ENCODE data around the gene FAM174C.
"Not testable (repeated sequence)": the region's sequence is repeated elsewhere in the genome, so short reads cannot be mapped to it uniquely, and the experiment has no call there.

Gene FAM174C

DNA sequence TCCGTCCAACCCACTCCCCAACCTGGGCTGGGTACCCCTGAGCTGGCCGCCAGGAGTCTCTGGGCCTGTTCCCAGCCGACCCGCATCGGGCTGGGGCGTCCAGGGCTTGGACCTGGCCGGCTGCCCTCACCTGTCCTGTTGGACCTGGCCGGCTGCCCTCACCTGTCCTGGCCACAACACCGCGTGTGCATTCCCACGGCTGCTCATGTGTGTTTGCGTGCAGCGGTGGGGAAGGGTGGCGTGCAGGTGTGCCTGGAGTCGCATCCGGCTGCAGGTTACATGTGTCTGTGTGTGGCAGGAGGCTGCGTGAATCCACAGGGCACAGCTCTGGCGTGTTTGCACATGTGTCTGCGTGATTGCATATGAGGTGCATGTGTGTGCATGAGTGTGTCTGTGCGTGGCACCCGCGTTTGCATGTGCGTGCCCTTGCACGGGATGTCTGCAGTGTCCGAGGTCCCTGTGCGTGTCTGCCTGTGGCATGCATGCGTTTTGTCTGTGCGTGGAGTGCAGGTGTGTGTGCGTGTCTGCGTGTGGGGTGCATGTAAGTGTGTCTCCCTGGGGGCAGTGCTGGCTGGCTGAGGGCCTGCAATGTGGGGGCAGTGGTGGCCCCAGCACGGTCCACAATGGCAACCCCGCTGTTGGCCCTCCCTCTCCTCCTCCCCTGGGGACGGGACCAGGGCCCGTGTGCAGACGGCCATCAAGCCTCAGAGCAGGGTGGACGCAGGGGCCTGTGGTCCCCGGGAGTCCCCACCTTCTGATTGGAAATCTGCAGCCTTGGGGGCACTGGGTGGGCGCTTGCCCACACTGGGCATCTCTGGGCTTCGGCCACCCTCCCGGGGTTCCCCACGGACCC, 13.7 kb downstream of the FAM174C start:
- DNase-seq, result no peak

DNA sequence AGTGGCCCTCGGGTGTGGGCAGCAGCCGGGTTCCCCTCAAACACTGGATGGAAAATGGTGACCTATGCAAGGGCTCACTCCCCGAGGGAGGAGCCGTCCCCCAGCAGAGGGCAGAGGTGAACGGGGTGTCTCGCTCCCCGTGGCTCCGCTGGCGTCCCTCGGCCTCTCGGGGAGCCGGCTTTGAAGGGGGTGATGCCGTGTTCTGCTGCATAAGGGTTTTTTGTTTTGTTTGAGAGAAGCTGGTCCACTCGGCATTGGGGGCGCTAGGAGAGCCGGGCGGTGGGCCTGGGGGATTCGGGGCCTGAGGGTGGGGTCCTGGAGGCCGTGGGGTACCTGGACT, 14.3 kb downstream of the FAM174C start:
- no peak for DNase-seq

DNA sequence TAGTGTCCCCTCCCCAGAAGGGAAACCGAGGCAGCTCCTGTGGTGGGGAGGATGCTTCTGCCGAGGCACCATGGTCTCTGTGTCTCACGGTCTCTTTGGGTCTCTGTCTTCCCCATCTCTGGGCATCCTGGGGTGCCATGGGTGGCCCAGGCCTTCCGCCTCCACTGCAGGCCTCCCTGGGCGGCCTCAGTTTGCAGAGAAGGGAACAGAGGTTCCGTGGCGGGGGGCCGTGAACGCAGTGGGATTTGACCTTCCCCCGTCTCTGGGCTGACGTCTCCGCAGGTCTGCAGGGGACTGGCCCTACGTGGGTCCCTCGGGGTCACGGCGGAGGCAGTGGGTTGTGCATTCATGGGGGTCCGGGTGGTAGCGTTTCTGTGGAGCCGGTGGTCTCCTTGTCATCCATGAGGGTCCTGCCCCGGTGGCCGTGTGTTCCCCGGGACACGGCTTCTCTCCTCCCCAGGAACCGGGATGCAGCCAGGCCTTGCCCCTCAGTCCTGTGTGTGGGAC, 14.9 kb downstream of the FAM174C start:
- DNase-seq, result no peak

DNA sequence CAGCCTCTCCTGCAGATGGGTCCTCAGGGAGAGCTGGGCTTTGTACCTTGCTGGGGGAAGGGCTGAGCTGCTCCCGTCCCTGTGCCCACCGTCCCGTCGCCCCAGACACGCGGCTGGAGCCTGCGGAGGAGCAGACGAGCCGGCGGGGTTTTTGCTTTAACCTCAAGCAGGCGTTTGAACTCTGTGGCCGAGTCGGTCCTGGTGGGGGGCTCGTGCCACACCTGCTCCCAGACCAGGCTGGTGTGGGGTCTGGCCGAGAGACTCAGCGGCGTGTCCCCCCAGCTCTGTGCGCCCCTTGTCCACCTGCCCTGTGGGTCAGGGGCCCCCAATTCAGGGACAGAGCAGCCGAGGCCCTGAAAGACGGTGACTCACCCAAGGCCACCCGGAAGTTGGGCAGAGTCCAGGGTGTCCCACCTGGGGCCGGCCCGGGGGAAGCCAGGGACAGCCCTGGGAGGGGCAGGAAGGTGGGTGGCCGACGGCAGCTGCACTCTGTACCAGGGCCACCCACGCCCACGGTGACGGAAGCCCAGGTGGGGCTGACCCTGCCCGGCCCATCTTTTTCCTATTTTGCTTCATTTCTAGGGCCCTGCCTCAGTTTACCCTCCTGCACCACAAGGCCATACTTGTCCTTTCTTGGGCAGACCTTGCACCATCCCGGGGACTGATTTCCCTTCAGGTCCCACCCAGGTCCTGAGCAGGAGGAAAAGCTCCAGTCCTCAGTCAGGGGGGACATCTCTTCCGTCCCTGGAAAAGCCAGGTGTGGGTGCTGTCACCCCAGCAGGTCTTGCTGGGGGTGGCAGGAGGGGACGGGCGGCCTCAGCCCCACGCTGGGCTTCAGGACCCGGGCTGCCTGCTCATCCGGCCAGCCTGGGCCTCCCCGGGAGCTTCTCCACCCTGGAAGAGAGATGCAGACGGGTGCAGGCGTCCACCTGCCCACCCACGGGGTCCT, 15.6 kb downstream of the FAM174C start:
- no peak for DNase-seq

DNA sequence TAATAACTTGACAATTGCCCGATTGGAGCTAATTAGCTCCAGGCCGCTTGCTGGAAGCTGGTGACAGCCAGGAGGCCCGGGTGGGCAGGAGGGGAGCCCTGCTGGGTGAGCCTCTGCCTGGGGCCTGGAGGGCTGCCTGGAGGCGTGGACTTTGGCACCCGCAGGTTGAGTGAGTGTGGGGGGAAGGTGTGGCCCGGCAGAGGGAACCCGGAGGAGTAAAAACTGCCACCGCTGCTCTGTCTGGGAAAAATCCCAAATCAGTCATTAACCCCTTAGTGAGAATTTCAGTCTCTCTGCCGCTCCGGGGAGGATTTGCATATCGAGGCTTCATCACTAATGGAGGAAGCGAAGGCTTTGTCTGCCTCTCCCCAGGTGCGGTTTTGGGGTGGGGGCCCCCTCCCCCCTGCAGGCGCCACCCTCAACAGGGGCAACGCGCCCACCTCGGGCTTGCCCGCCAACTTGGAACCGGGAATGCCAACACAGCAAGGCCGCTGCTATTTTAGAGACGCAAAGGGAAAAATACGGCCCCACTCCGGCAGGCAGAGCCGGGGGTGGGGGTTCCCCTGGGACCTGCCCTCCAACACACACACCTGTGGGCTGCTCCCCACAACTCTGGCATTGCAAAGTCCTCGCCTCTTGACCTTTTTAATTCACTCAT, 16.6 kb downstream of the FAM174C start:
- no peak for DNase-seq

DNA sequence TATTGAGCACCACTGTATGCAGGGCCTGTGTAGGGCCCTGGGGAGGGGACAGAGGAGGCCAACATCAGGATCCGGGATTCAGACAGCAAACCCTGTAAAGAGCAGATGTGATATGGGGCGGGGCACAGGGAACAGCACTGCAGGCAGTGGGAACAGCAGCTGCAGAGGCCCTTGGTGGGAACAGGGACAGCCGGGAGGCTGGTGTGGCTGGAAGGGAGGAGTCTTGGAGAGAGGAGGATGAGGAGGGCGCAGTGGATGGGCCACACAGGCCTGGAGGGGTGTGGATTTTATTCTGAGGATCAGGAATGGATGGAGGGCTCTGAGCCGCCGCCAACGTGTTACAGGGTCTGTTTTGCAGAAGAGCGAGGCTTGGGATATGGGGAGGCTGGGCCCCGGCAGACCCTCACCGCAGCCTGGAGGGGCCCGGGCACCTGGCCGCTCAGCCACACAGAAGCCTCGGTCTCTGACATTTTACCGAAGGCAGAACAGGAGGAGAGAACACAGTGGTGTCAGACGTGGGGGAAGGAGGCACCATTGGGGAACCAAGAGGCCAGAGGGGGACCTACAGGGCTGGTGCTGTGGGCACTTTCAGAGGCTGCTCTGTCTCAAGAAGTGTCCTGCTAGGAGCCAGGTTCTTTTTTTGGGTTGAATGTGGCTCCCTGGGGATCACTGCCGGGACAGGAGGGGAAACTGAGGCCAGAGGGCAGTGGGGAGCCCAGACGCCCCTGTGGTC, 17.3 kb downstream of the FAM174C start:
- DNase-seq, result no peak

DNA sequence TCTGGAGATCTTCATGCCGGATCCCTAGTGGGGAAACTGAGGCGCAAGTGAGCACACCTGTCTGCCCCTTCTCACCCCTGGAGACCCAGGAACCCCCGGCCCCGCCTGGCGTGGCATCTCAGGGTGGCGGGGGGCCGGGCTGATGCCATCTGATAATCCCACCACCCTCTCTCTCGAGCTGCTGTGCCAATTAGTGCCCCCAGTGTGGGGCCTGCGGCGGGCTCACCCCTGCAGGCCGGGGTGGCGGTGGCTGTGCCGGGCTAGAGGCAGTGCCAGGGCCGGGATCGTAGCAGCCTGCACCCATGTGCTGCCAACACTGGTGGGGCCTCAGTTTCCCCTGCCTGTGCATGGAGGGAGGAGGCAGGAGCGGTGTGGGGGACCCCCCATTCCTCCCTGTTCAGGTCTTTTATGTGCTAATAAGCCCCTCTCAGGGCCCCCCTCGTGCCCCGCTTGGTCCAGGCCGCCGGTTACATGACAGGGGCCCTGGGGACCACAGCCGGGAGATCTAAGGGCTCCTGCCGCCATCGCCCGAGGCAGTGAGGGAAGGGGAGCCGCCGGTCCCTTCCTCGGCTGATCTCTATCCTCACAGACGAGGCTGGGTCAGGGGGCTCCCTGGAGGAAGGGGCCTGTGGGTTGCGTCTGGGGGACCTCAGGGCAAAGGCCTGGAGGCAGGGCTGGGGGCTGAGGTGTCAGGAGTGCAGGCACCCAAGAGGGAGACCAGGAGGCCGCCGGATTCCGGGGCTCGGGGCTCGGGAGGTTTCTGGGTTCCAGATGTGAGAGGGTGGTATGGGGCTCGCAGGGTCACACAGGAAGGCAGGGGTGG, 18.7 kb downstream of the FAM174C start:
- no peak for DNase-seq

DNA sequence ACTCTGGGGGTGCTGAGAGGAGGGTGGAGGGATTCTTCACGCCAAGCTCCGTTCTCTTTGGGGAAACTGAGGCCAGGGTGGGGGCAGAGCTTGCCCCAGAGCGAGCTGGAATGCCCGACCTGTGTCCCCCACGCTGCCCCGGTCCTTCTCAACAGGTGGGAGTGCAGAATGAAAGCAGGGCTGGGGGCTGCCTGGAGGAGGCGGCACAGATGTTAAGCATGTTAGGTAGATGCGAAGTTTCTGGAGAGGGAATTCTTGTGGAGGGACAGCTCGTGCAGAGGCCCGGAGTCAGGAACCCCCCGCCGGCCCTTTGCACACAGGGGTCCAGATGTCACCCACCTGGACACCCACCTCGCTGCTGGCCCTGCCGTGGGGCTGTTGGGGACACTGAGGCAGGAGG, 19.4 kb downstream of the FAM174C start:
- DNase-seq, result no peak

DNA sequence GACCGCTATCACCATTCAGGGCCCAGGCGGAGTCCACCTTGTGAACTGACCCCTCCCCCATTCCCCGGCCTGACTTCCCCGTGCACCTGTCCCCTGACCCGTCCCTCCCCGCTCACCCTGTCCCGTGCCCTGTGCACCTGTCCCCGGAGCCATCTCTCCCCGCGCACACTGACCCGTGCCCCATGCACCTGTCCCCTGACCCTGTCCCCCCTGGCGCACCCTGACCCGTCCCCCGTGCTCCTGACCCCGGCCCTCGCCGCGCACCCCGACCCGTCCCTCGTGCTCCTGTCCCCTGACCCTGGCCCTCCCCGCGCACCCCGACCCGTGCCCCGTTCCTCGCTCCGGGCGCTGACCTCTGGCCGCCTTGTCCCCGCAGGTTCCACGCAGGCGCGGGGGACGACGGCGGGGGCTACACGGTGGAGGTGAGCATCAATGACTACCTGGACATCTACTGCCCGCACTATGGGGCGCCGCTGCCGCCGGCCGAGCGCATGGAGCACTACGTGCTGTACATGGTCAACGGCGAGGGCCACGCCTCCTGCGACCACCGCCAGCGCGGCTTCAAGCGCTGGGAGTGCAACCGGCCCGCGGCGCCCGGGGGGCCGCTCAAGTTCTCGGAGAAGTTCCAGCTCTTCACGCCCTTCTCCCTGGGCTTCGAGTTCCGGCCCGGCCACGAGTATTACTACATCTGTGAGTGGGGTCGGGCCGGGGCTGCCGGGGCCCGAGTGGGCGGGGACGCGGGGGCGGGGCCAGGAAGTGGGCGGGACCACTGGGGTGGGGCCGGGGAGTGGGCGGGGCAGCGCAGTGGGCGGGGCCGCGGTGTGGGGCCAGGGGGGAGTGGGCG, 20.1 kb downstream of the FAM174C start:
- DNase-seq, result no peak

DNA sequence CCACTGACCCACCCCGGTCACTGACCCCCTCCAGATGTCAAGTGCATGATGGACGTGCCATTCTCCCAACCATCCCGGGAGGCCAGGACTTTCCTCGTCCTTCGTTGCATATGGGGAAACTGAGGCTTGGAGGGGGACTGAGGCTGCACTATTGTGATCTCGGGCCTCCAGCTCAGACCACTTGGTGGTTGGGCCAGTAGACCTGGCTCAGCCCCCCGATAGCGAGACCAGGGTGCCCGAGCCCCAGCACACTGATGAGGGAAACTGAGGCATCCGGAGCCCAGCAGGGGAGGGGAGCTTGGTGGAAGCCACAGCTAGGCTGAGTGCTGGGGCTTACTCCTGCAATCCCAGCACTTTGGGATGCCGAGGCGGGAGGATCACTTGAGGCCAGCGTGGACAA, 20.7 kb downstream of the FAM174C start:
- DNase-seq, result no peak

DNA sequence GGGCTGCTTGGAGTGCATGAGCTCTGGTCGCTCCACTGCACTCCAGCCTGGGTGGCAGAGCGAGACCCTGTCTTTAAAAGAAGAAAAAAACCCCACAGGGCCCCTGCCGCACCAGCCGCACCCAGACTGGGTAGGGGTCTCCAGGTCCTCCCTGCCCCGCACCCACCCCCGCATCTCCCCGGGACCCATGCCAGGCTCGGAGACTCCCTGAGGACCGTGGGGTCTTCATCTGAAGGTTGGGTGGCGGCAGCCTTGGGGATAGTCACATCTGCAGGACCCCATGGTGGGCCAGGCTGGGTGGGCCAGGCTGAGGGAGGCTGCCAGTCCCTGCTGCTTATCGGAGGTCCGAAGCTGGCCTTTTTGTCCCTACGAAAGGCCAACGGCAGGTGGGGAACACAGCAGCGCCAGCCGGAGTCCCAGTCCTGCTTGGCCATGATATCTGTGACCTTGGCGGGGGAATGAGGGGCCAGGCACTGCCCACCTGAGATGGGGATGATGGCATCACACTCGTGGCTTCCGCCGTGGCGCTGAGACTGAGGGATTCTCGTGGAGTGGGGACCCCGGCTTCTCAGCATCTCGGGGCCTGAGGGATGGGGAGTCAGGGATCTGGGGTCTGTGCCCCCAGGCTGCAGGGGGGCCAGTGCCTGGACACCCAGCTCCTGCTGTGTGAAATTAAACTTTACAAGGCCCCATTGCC, 21.4 kb downstream of the FAM174C start:
- DNase-seq, result no peak

DNA sequence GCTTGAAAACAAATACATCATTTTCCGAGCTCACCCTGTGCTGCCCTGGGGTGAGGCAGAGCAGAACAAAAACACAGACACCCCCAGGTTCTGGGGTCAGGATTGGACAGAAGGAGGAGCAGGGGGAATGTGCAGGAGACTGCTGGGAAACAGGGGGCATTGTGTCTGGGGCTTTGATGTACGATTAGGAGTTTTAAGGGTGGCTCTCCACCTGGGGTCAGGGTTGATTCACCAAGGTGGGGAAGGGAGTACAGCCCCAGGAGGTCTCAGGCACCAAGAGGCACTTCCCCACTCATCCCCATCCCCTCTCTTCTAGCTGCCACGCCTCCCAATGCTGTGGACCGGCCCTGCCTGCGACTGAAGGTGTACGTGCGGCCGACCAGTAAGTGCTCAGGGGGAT, 22.9 kb downstream of the FAM174C start:
- no peak for DNase-seq

DNA sequence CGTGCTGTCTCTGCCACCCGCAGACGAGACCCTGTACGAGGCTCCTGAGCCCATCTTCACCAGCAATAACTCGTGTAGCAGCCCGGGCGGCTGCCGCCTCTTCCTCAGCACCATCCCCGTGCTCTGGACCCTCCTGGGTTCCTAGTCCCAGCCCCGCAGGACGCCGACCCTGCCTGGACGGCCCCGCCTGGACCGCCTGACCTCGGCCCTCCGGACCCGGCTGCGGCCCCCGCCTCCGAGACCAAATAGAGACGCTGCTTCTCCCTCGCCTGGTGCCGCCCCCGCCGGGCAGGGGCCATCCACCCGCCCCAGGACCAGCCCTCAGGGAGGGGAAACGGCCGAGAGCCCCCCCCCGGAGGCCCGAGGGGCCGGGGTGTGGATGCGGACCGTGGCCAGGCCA, 24.5 kb downstream of the FAM174C start:
- DNase-seq, result no peak

DNA sequence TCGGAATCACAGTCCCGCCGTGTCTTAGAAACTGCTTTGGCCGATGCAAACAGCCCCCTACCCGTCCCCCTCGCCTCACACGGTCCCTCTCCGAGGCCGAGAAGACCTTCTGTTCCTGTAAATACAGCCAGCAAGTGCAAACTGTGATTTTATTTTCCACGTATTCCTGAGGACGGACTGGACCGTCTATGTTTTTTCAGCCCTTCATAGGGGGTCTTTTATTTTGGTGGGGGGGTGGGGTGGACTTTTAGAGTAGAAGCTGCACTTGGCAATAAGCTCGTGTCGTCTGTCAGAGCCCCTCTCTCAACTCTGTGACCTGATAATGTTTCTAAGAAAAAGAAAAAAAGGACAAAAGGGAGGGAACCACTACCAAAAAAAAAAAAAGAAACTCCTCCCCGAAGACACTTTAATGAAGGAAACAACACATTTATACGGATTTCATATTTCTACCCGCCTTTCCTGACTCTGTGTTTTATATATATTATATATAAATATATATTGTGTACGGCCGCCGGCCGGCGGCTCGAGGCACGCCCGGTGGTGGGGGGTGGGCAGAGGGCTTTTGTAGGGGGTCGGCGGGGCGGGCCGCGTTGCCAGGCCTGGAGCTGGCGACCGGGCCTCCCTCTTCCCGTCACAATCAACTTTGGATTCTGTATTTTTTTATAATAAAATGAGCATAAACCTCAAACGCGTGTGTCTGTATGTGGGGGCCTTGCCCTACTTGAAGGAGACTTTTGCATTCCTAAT, 25.6 kb downstream of the FAM174C start:
- DNase-seq, result no peak

DNA sequence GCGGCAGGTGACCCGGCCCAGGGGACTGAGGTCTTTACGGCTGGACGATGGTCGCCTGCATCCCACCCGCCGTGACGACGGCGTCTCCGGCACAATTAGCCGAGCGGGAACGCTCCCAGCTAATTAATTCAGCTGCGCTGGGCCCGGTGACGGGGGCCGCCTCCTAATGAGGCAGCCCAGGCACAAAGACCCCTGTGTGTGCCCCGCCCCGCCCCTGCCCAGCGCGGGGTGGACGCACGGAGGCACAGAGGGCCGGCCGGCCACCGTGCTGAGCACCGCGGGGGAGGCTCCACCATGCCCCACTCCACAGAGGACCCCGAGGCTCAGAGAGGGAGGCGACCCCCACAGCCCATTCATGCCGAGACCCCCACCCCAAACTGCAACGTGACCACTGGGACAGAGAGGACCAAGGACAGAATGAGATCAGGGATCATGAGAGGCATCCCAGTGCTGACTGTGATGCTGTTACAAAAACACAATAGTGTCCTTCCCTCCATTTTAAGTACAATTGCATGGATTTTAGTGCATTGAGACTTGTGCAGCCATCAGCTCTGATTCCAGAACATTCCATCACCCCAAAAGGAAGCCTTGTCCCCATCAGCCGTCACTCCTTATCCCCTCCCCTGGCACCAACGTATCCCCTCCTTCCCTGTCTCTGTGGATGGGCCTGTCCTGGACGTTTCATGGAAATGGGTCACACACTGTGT, 27.4 kb downstream of the FAM174C start:
- DNase-seq, result no peak

DNA sequence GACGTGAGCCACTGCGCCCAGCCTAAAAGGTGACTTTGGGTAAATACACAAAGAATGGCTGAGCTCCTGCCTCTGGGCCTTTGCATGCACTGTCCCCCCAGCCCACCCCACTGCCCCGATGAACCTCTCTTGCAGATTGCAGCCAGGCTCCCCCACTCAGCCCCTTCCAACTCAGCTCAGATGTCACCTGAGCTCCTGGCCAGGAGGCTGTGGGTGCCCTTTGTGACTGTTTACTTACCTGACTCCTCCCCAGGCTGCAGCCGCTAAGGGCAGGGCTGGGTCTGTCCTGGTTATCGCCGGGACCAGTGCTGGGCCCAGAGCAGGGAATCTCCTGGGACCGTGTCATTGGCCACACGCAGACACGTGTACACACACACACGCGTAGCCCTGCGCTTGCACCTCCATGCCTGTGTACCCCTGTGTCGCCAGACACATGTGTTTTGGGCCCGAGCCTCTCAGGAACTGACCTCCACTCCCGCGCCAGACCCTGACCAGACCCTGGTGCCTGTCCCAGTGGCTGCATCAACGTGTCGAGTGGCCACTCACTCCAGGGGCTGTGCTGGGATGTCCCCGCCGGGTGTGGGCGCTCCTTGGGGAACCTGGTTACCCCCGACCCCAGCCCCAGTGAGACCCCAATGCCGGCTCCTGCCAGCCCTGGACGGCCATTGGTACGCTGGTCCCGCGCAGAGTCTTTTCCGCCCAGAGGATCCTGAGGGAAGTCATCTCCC, 29.0 kb downstream of the FAM174C start:
- DNase-seq, result no peak

DNA sequence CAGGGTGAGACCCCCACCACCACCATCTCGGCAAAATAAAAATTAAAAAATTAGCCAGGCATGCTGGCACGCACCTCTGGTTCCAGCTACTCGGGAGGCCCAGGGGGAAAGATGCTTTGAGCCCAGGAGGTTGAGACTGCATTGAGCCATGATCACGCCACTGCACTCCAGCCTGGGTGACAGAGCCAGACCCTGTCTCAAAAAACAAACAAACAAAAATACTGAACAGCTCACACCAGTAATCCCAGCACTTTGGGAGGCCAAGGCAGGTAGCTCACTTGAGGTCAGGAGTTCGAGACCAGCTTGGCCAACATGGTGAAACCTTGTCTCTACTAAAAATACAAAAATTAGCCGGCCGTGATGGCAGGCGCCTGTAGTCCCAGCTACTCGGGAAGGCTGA, 30.0 kb downstream of the FAM174C start:
- DNase-seq, result not testable (repeated sequence)

DNA sequence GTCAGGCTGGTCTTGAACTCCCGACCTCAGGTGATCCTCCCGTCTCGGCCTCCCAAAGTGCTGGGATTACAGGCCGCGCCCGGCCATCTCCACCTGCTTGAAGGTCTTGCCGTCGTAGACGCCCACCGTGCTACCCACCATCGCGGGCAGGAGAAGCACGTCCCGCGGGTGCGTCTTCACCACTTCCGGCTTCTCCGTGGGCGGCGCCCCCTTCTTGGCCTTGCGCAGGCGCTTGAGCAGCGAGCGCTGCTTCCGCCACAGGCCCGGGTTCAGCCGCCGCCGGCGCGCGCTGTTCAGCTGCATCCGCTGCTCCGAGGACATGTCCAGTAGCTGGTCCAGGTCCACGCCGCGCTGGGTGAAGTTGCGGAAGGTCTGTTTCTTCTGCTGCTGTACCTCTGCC, 32.0 kb downstream of the FAM174C start:
- no peak for DNase-seq
